NT2/D1 (cell line): Measurements from ENCODE around the gene ARSG.

Source experiments
- SUZ12 ChIP-seq: IDR thresholded peaks from 2 replicates; pipeline ENCODE4 v1.6.1; 2011; ENCODE audit not compliant: insufficient read length, insufficient read depth; ENCODE audit errors: extremely low read depth
- YY1 ChIP-seq: IDR thresholded peaks from 2 replicates; pipeline ENCODE4 v1.6.1; 2011; ENCODE audit not compliant: insufficient read length, insufficient read depth
- ZNF274 ChIP-seq: IDR thresholded peaks from 2 replicates; pipeline ENCODE4 v1.6.1; 2011; ENCODE audit warnings: mild to moderate bottlenecking, low read depth, low read length

DNA sequence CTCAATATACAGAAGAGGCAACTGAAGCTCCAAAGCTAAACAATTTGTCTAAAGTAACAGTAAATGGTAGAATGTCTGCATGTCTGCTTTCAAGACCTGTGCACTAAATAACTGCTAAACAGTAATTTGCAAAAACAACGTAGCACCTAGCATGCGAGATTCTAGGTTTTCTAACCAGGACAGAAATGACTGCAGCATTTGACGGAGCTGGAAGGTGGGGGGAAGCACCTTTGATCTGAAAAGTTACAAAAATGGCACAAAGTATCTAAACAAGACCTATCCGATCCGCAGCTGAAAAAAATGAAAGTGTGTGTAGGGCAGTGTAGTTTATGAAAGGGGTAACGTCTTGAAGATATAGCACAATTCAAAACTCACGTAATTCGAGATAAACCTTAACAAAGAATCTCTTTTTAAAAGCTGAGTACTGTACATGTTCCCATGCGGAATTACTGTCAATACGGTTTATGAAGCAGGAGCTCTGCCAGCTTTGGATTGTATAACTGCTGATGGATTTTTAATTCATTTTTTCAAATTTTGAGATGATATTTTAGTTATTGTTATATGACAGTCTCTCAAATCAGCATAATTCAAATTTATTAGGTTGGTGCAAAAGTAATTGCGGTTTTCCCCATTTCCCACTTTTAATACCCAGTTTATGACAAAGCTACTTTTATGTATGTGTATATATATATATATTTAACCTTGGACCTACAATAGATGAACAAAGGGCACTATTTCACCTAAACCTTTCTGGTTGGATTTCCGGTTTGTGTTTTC, 167.2 kb downstream of the ARSG start:
- TF ChIP-seq ZNF274 (no peak), YY1 (no peak), SUZ12 (no peak)
